Activated CD8-positive, alpha-beta T cell treated with anti-CD3 and anti-CD28 coated beads, Interleukin-2, amount 10 ng/mL, durations not matched to agents 7 days and 5 days (primary cell): Measurements from ENCODE around the gene SUN3. TPM values are rescaled to one million over a fixed set of nuclear protein-coding genes. Genes with fewer than 3 reads are reported as not detected.

Experiments used
- total RNA-seq, 2 experiments: library from RNA; stranded (reverse); gene quantifications; one replicate each; pipeline ENCODE4 v1.2.3, GENCODE V29; 2021

Gene SUN3
- total RNA-seq, 2 experiments from 2014 or later, result 0.97 TPM; not detected in 1

Other genes starting within 250 kb of the SUN3 start
- gene PKD1L1, start 80.6 kb downstream of the SUN3 start, total RNA-seq, result under 1 TPM; 0.08 to 0.11 TPM
- gene HUS1, start 49.5 kb downstream of the SUN3 start, total RNA-seq, result 10 to 100 TPM; 28.9 to 31.6 TPM
- under 1 TPM in 1 of 2 experiments, not detected in 1; 0.10 TPM for gene C7orf57, start 6.4 kb upstream of the SUN3 start, total RNA-seq
- 10 to 100 TPM; 60.7 to 68.4 TPM for gene UPP1, start 60.2 kb upstream of the SUN3 start, total RNA-seq
- gene ABCA13, start 142.4 kb upstream of the SUN3 start, total RNA-seq, result under 1 TPM; 0.08 to 0.45 TPM